CD14-positive monocyte (primary cell): Measurements from ENCODE around the gene DOP1B. TPM values are rescaled to one million over a fixed set of nuclear protein-coding genes. Genes with fewer than 3 reads are reported as not detected.

Source experiments
- DNase-seq, 3 donors: peaks; one replicate each; pipeline ENCODE4 v3.0.0-alpha.2; 2011 to 2022
- H2AFZ ChIP-seq: 2 replicates; pipeline ENCODE4 v1.6.0; 2012; ENCODE audit warnings: mild to moderate bottlenecking, low read depth, low read length, inconsistent platforms; ENCODE audit not compliant: insufficient read depth, poor library complexity, severe bottlenecking
- H3K27ac ChIP-seq, 2 donors: 1 replicate in 1 of 2; 2 replicates in 1 of 2; pipeline ENCODE4 v1.5.1; 2012 to 2013; ENCODE audit warnings: low read length in 2 of 2, control low read depth in 1 of 2, inconsistent platforms in 1 of 2, low read depth in 1 of 2, mild to moderate bottlenecking in 1 of 2
- H3K27me3 ChIP-seq, 2 donors: one replicate each; pipeline versions ENCODE4 v1.6.0 to v1.6.1; 2011 to 2013; ENCODE audit warnings: low read length in 2 of 2; ENCODE audit not compliant: control insufficient read depth in 2 of 2, insufficient read depth in 2 of 2
- H3K36me3 ChIP-seq, 2 donors: replicated peaks in 1 of 2; 1 replicate in 1 of 2; 2 replicates in 1 of 2; pipeline versions ENCODE4 v1.5.1 to v1.6.1; 2012 to 2013; ENCODE audit warnings: low read length in 2 of 2, control low read depth in 1 of 2, inconsistent platforms in 1 of 2, mild to moderate bottlenecking in 1 of 2; ENCODE audit not compliant: insufficient read depth in 2 of 2, control insufficient read depth in 1 of 2
- H3K4me1 ChIP-seq, 2 donors: 1 replicate in 1 of 2; 2 replicates in 1 of 2; pipeline versions ENCODE4 v1.5.1 to v1.6.1; 2012 to 2013; ENCODE audit warnings: low read length in 2 of 2, control low read depth in 1 of 2, inconsistent platforms in 1 of 2, mild to moderate bottlenecking in 1 of 2, moderate library complexity in 1 of 2; ENCODE audit not compliant: insufficient read depth in 2 of 2, control insufficient read depth in 1 of 2
- H3K4me2 ChIP-seq: replicated peaks from 2 replicates; pipeline ENCODE3; 2012; ENCODE audit warnings: low read length, moderate library complexity, mild to moderate bottlenecking; ENCODE audit not compliant: poor library complexity, severe bottlenecking; ENCODE audit errors: extremely low read depth
- H3K4me3 ChIP-seq, 3 experiments: fragments of 200-600 bp in 1 of 3; sonication (generic) in 1 of 3; replicated peaks in 1 of 3; 1 replicate in 2 of 3; 2 replicates in 1 of 3; pipeline ENCODE4 v1.5.1; 2011 to 2013; ENCODE audit warnings: low read length in 3 of 3, mild to moderate bottlenecking in 3 of 3, control low read depth in 2 of 3, low read depth in 2 of 3, inconsistent platforms in 1 of 3, moderate library complexity in 1 of 3
- H3K79me2 ChIP-seq: 2 replicates; pipeline ENCODE4 v1.6.0; 2012; ENCODE audit warnings: mild to moderate bottlenecking, control low read depth, inconsistent platforms, low read length, moderate library complexity; ENCODE audit not compliant: insufficient read depth
- H3K9ac ChIP-seq: 2 replicates; pipeline ENCODE4 v1.6.0; 2017; ENCODE audit warnings: low read length, mild to moderate bottlenecking; ENCODE audit not compliant: insufficient read depth, poor library complexity, severe bottlenecking
- H3K9me3 ChIP-seq, 2 donors: replicated peaks in 1 of 2; 1 replicate in 1 of 2; 2 replicates in 1 of 2; pipeline versions ENCODE4 v1.5.1 to v1.6.1; 2012 to 2013; ENCODE audit warnings: low read length in 2 of 2, control low read depth in 1 of 2; ENCODE audit not compliant: control insufficient read depth in 1 of 2, insufficient read depth in 1 of 2
- H4K20me1 ChIP-seq: 2 replicates; pipeline ENCODE4 v1.6.0; 2012; ENCODE audit warnings: mild to moderate bottlenecking, low read length, control low read depth, moderate library complexity; ENCODE audit not compliant: insufficient read depth
- H3K27ac Mint-ChIP-seq, 7 donors: one replicate each; pipeline ENCODE4 v1.8.0; 2020; ENCODE audit warnings: mild to moderate bottlenecking in 7 of 7, mixed read lengths in 7 of 7, moderate library complexity in 6 of 7, inconsistent platforms in 2 of 7
- H3K27me3 Mint-ChIP-seq, 3 donors: one replicate each; pipeline ENCODE4 v1.8.0; 2021 to 2022; ENCODE audit warnings: low read depth in 3 of 3, mild to moderate bottlenecking in 3 of 3, mixed read lengths in 3 of 3, moderate library complexity in 3 of 3, inconsistent platforms in 1 of 3
- H3K36me3 Mint-ChIP-seq, 2 donors: one replicate each; pipeline ENCODE4 v1.8.0; 2020; ENCODE audit warnings: mixed read lengths in 2 of 2, inconsistent platforms in 1 of 2, mild to moderate bottlenecking in 1 of 2
- H3K4me1 Mint-ChIP-seq: one replicate; pipeline ENCODE4 v1.8.0; 2020; ENCODE audit warnings: mild to moderate bottlenecking, mixed read lengths
- H3K4me3 Mint-ChIP-seq, 2 donors: one replicate each; pipeline ENCODE4 v1.8.0; 2020; ENCODE audit warnings: mild to moderate bottlenecking in 2 of 2, mixed read lengths in 2 of 2, moderate library complexity in 1 of 2
- H3K9me3 Mint-ChIP-seq, 7 donors: one replicate each; pipeline ENCODE4 v1.8.0; 2020 to 2022; ENCODE audit warnings: mixed read lengths in 7 of 7, mild to moderate bottlenecking in 6 of 7, moderate library complexity in 6 of 7, inconsistent platforms in 2 of 7
- WGBS: methylation state at CpG from one replicate; pipeline ENCODE4 v1.1.5; 2013; ENCODE audit warnings: missing lambda C conversion rate; ENCODE audit not compliant: insufficient coverage; 5-methylcytosine and 5-hydroxymethylcytosine counted together
- intact Hi-C, 2 donors: fragments of 100-400 bp; cut with micrococcal nuclease; formaldehyde crosslinking; loops; one replicate each; pipeline versions ENCODE4 v1.15.0 to v1.15.1; 2023
- polyA plus RNA-seq, 3 donors: library from polyadenylated mRNA; depleted of rRNA in 1 of 3; unstranded in 2 of 3; stranded (reverse) in 1 of 3; fragments of 300-500 nt in 2 of 3; fragments of >200 nt in 1 of 3; fragmentation: Illumina TruSeq in 2 of 3; gene quantifications; 1 replicate in 2 of 3; 2 replicates in 1 of 3; pipeline ENCODE4 v1.2.3, GENCODE V29; 2012 to 2021
- TF ChIP-seq, protein P1 (sequence below): fragments of 200-600 bp; IDR thresholded peaks from one replicate; pipeline ENCODE4 v1.8.0; 2022; ENCODE audit warnings: antibody characterized with exemption, mild to moderate bottlenecking

The DOP1B gene
- polyA plus RNA-seq, 3 donors, result 6.0 to 14.4 (median 11.0) TPM

DNA sequence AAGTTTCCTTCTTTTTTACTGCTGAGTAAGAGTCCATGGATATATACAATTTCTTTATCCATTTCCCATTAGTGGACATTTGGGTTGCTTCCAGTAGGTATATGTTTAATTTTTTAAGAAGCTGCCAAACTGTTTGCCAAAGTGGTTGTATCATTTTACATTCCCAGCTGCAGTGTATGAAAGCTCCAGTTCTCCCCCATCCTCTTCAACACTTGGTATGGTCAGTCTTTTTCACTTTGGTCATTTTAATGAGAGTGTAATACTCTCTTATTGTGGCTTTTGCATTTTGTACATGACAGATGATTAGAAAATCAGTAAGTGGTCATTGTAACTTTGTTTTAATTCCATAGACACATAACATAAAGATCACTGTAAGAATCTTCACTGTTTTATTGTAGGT lies 22.5 kb downstream of the DOP1B start:
- H3K27me3 ChIP-seq, result no peaks in the 10 kb centered on the region
- no peak overlapping the region for H3K4me3 Mint-ChIP-seq
- H3K4me3 ChIP-seq, result no peak overlapping the region
- peaks cover 3 to 20% of the 10 kb centered on the region in 2 donors for H3K36me3 ChIP-seq
- H4K20me1 ChIP-seq, result peaks cover 15% of the 10 kb centered on the region
- H3K9ac ChIP-seq, result no peak overlapping the region
- H3K27ac Mint-ChIP-seq, result no peak overlapping the region
- no peak for DNase-seq
- H3K79me2 ChIP-seq, result peaks cover 67% of the 10 kb centered on the region
- H3K9me3 ChIP-seq, result no peaks in the 10 kb centered on the region
- H3K27ac ChIP-seq, result no peak overlapping the region
- H3K27me3 Mint-ChIP-seq, result no peaks in the 10 kb centered on the region
- H2AFZ ChIP-seq, result no peak overlapping the region
- peaks cover 48 to 49% of the 10 kb centered on the region in 2 donors for H3K4me1 ChIP-seq
- H3K4me2 ChIP-seq, result no peak overlapping the region
- H3K9me3 Mint-ChIP-seq, result peaks cover 0 to 6% (median 4%) of the 10 kb centered on the region in 7 donors
- peaks cover 48% of the 10 kb centered on the region for H3K4me1 Mint-ChIP-seq
- peaks cover 23 to 55% of the 10 kb centered on the region in 2 donors for H3K36me3 Mint-ChIP-seq
- intact Hi-C loops, result no loop called here
- TF ChIP-seq, protein P1, sequence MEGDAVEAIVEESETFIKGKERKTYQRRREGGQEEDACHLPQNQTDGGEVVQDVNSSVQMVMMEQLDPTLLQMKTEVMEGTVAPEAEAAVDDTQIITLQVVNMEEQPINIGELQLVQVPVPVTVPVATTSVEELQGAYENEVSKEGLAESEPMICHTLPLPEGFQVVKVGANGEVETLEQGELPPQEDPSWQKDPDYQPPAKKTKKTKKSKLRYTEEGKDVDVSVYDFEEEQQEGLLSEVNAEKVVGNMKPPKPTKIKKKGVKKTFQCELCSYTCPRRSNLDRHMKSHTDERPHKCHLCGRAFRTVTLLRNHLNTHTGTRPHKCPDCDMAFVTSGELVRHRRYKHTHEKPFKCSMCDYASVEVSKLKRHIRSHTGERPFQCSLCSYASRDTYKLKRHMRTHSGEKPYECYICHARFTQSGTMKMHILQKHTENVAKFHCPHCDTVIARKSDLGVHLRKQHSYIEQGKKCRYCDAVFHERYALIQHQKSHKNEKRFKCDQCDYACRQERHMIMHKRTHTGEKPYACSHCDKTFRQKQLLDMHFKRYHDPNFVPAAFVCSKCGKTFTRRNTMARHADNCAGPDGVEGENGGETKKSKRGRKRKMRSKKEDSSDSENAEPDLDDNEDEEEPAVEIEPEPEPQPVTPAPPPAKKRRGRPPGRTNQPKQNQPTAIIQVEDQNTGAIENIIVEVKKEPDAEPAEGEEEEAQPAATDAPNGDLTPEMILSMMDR, result no peak

DNA sequence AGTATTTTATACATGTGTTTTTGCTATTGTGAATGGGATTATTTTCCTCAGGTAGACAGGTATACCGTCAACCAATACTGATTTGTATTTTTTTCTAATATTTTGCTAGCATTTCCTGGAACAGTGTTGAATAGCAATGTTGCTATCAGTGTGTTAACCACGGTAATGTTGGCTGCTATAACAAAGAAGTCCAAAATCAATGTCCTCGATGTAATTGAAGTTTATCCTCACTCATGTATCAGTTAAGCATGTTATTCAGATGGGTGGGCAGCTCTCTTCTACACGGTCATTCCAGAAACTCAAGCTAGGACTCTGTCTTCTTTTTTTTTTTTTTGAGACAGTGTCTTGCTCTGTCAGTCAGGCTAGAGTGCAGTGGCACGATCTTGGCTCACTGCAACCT lies 24.3 kb downstream of the DOP1B start:
- Histone ChIP-seq H3K27ac (peak overlapping the region; percentile 46 to 64), H3K79me2 (peaks cover 68% of the 10 kb centered on the region), H3K27me3 (no peaks in the 10 kb centered on the region), H3K9ac (no peak overlapping the region), H3K36me3 (peaks cover 7 to 26% of the 10 kb centered on the region in 2 donors), H3K4me1 (peaks cover 51 to 57% of the 10 kb centered on the region in 2 donors), H3K4me3 (no peak overlapping the region), H4K20me1 (peaks cover 21% of the 10 kb centered on the region), H2AFZ (no peak overlapping the region), H3K9me3 (no peaks in the 10 kb centered on the region), H3K4me2 (no peak overlapping the region)
- peaks cover 0 to 2% (median 0%) of the 10 kb centered on the region in 3 donors for H3K27me3 Mint-ChIP-seq
- intact Hi-C loops, result no loop called here
- WGBS, result 100% methylated on average over 1 of the region's 5 CpGs
- TF ChIP-seq, protein P1, result no peak
- no peak for DNase-seq
- H3K9me3 Mint-ChIP-seq, result peaks cover 0 to 9% (median 4%) of the 10 kb centered on the region in 7 donors
- H3K4me1 Mint-ChIP-seq, result peaks cover 57% of the 10 kb centered on the region
- peaks cover 20 to 56% of the 10 kb centered on the region in 2 donors for H3K36me3 Mint-ChIP-seq
- H3K4me3 Mint-ChIP-seq, result peak overlapping the region in 1 of 2 donors; percentile 30
- H3K27ac Mint-ChIP-seq, result peak overlapping the region; percentile 81 to 91 (median 89)
